NOMO-1 treated with DMSO at 0.1 percent for 48 hours (cell line): Measurements from ENCODE around the gene EPG5.
"Not testable (repeated sequence)": the region's sequence is repeated elsewhere in the genome, so short reads cannot be mapped to it uniquely, and the experiment has no call there.

Source experiments
- DNase-seq: peaks from one replicate; lab custom pipeline; 2025; ENCODE audit not compliant: unreplicated experiment; lab: John Stamatoyannopoulos, UW

EPG5 gene

GRCh38 chr18:45967007-45967706 is at the start of gene EPG5:
Gene EPG5 (minus strand): TSS chr18:45967329. CDS start chr18:45967239, 90 bp downstream.
- DNase-seq = peak; percentile 96

GRCh38 chr18:46013484-46014189 is 46.5 kb upstream of the EPG5 start:
- DNase-seq = peak; percentile 81

GRCh38 chr18:46010676-46011075 is 43.5 kb upstream of the EPG5 start:
- DNase-seq = no peak

- DNase-seq = no peak
These were observed 42.9 kb upstream of the EPG5 start for GRCh38 chr18:46010050-46010449.

GRCh38 chr18:46009125-46009840 is 42.2 kb upstream of the EPG5 start:
- DNase-seq = peak; percentile 95

- no peak for DNase-seq
These were observed 41.4 kb upstream of the EPG5 start for GRCh38 chr18:46008531-46008930.

- no peak for DNase-seq
These were observed 40.0 kb upstream of the EPG5 start for GRCh38 chr18:46007165-46007564.

- no peak for DNase-seq
These were observed 35.8 kb upstream of the EPG5 start for GRCh38 chr18:46002934-46003333.

- DNase-seq = no peak
These were observed 34.8 kb upstream of the EPG5 start for GRCh38 chr18:46001892-46002291.

- DNase-seq = no peak
These were observed 33.9 kb upstream of the EPG5 start for GRCh38 chr18:46001074-46001473.

- no peak for DNase-seq
These were observed 32.4 kb upstream of the EPG5 start for GRCh38 chr18:45999536-45999935.

GRCh38 chr18:45998244-45998643 is 31.1 kb upstream of the EPG5 start:
- no peak for DNase-seq

- peak; percentile 35 for DNase-seq
These were observed 30.6 kb upstream of the EPG5 start for GRCh38 chr18:45997700-45998151.

GRCh38 chr18:45995461-45995860 is 28.3 kb upstream of the EPG5 start:
- DNase-seq = no peak

GRCh38 chr18:45993438-45993837 is 26.3 kb upstream of the EPG5 start:
- DNase-seq = no peak

- not testable (repeated sequence) for DNase-seq
These were observed 25.4 kb upstream of the EPG5 start for GRCh38 chr18:45992527-45992926.

- DNase-seq = no peak
These were observed 24.7 kb upstream of the EPG5 start for GRCh38 chr18:45991788-45992187.

- no peak for DNase-seq
These were observed 17.6 kb upstream of the EPG5 start for GRCh38 chr18:45984546-45985235.

GRCh38 chr18:45981821-45982220 is 14.7 kb upstream of the EPG5 start:
- peak; percentile 44 for DNase-seq

GRCh38 chr18:45980229-45980628 is 13.1 kb upstream of the EPG5 start:
- no peak for DNase-seq

GRCh38 chr18:45978084-45978483 is 11.0 kb upstream of the EPG5 start:
- no peak for DNase-seq
